ENCODE measurements around the gene TACR1. TPM values are rescaled to one million over a fixed set of nuclear protein-coding genes. Genes with fewer than 3 reads are reported as not detected.

TACR1 gene
- total and polyA plus RNA-seq, 2 donors (not counting 1 experiment from before 2014, with no cell fraction given) = 0.01 to 0.05 TPM

DNA sequence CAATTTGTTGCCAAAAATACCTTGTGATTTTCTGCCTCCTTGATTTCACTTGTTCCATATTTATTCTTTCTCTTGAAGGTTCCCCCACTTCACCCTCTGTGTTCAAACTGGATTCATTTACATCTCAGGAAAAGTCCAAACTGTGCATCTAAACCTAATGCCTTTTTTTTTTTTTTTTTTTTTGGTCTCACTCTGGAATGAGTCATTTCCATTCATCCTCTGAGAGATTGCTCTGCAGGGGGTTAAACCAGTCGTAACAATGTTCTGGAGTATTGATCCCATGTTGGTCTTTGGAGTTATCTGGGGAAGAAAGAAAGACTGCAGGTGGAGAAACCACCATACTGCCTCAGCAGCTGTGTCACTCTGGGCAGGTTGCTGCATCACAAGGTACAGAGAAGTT, 119.7 kb downstream of the TACR1 start:
- H3K27ac ChIP-seq (ENCODE audit: low read length in 2 of 2) = no peak overlapping the region
- intact Hi-C loops (cut with micrococcal nuclease) = no loop called here
- no peak for TF ChIP-seq EZH2 (IDR thresholded peaks at IDR 0.05; ENCODE audit: borderline replicate concordance, insufficient read depth, low read depth, low read length, poor library complexity, severe bottlenecking)
- no peak for TF ChIP-seq CTCF (IDR thresholded peaks at IDR 0.05)
- H3K9me3 ChIP-seq (ENCODE audit: control extremely low read depth in 1 of 3, control insufficient read depth in 2 of 3, insufficient read depth in 1 of 3, low read length in 2 of 3) = no peaks in the 10 kb centered on the region
- H3K4me2 ChIP-seq (replicated peaks; ENCODE audit: low read depth, low read length, poor library complexity, severe bottlenecking) = no peak overlapping the region
- H3K36me3 ChIP-seq (replicated peaks in 1 of 2; ENCODE audit: control extremely low read depth in 1 of 2, control insufficient read depth in 1 of 2, extremely low read depth in 1 of 2, insufficient read depth in 2 of 2, low read length in 1 of 2) = no peaks in the 10 kb centered on the region
- no peaks in the 10 kb centered on the region for H3K9me3 Mint-ChIP-seq (ENCODE audit: insufficient read depth)
- no peaks in the 10 kb centered on the region for H3K79me2 ChIP-seq (ENCODE audit: control insufficient read depth, insufficient read depth, low read length)
- no peaks in the 10 kb centered on the region for H4K20me1 ChIP-seq (ENCODE audit: control insufficient read depth, insufficient read depth, low read length, poor library complexity, severe bottlenecking)
- H3K4me3 Mint-ChIP-seq = no peak overlapping the region
- no peak overlapping the region for H3K9ac ChIP-seq (ENCODE audit: low read length)
- no peaks in the 10 kb centered on the region for H3K4me1 Mint-ChIP-seq
- DNase-seq (no peak), ATAC-seq (ENCODE audit: low read depth) (no peak)
- 100% methylated on average over 1 of the region's 1 CpG for WGBS (ENCODE audit: insufficient coverage)
- ChIA-PET POLR2A (no interaction called here), CTCF (interaction anchor here (1.4 kb wide), 1 partner anchor 14 kb away, joined by 4 read pairs; no protein-coding TSS in a partner anchor)
- no peak overlapping the region for H3K4me3 ChIP-seq (ENCODE audit: control extremely low read depth in 1 of 5, extremely low read depth in 1 of 5, insufficient read depth in 1 of 5, low read depth in 2 of 5, low read length in 4 of 5)
- H3K27ac Mint-ChIP-seq = no peak overlapping the region
- no peaks in the 10 kb centered on the region for H3K4me1 ChIP-seq (ENCODE audit: control insufficient read depth in 2 of 2, insufficient read depth in 2 of 2, low read length in 2 of 2)
- no peak overlapping the region for H2AFZ ChIP-seq (ENCODE audit: insufficient read depth, low read depth, low read length, poor library complexity, severe bottlenecking)
- H3K27me3 Mint-ChIP-seq = no peaks in the 10 kb centered on the region
- H3K27me3 ChIP-seq (replicated peaks in 1 of 4; ENCODE audit: control extremely low read depth in 1 of 4, control insufficient read depth in 3 of 4, insufficient read depth in 4 of 4, low read length in 3 of 4) = no peaks in the 10 kb centered on the region

GRCh38 chr2:75077909-75078308, 121.4 kb downstream of the TACR1 start:
- Histone ChIP-seq H3K27me3 (replicated peaks in 1 of 4; ENCODE audit: control extremely low read depth in 1 of 4, control insufficient read depth in 3 of 4, insufficient read depth in 4 of 4, low read length in 3 of 4) (no peaks in the 10 kb centered on the region), H3K4me2 (replicated peaks; ENCODE audit: low read depth, low read length, poor library complexity, severe bottlenecking) (no peak overlapping the region), H3K9ac (ENCODE audit: low read length) (no peak overlapping the region), H3K27ac (ENCODE audit: low read length in 2 of 2) (no peak overlapping the region), H3K9me3 (ENCODE audit: control extremely low read depth in 1 of 3, control insufficient read depth in 2 of 3, insufficient read depth in 1 of 3, low read length in 2 of 3) (no peaks in the 10 kb centered on the region), H3K4me3 (ENCODE audit: control extremely low read depth in 1 of 5, extremely low read depth in 1 of 5, insufficient read depth in 1 of 5, low read depth in 2 of 5, low read length in 4 of 5) (no peak overlapping the region), H2AFZ (ENCODE audit: insufficient read depth, low read depth, low read length, poor library complexity, severe bottlenecking) (no peak overlapping the region), H3K36me3 (replicated peaks in 1 of 2; ENCODE audit: control extremely low read depth in 1 of 2, control insufficient read depth in 1 of 2, extremely low read depth in 1 of 2, insufficient read depth in 2 of 2, low read length in 1 of 2) (no peaks in the 10 kb centered on the region), H4K20me1 (ENCODE audit: control insufficient read depth, insufficient read depth, low read length, poor library complexity, severe bottlenecking) (no peaks in the 10 kb centered on the region), H3K4me1 (ENCODE audit: control insufficient read depth in 2 of 2, insufficient read depth in 2 of 2, low read length in 2 of 2) (no peaks in the 10 kb centered on the region), H3K79me2 (ENCODE audit: control insufficient read depth, insufficient read depth, low read length) (no peaks in the 10 kb centered on the region)
- intact Hi-C loops (cut with micrococcal nuclease) = no loop called here
- Mint-ChIP-seq H3K4me1 (no peaks in the 10 kb centered on the region), H3K27me3 (no peaks in the 10 kb centered on the region), H3K27ac (no peak overlapping the region), H3K4me3 (no peak overlapping the region), H3K9me3 (ENCODE audit: insufficient read depth) (no peaks in the 10 kb centered on the region)
- ChIA-PET POLR2A (no interaction called here), CTCF (interaction anchor here (4.6 kb wide), 1 partner anchor 13 kb away, joined by 39 read pairs; no protein-coding TSS in a partner anchor)
- TF ChIP-seq EZH2 (IDR thresholded peaks at IDR 0.05; ENCODE audit: borderline replicate concordance, insufficient read depth, low read depth, low read length, poor library complexity, severe bottlenecking) = no peak
- no peak for TF ChIP-seq CTCF (IDR thresholded peaks at IDR 0.05)
- ATAC-seq (ENCODE audit: low read depth) (no peak), DNase-seq (no peak)
- 73% methylated on average over 3 of the region's 4 CpGs for WGBS (ENCODE audit: insufficient coverage)

Data from B cell (primary cell).